ENCODE results near the gene ADGRG6.

DNA sequence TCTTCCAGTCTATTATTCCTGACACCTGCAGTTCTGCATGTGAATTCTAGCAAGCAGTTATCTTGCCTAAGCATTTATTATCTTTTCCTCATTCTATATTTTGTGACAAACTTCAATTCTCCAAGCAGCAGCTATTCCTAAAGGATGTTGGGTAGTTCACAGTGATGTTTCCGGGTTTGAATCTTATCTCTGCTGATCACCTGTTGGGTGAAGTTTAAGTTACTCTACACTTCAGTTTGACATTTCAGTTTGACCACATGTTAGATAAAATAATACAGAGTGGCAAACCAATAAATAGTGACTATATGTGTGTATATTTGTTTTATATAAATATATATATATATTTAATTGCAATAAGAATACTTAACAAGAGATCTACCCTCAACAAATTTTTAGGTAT is 168.6 kb downstream of the ADGRG6 start:
- TF ChIP-seq ZNF274 (IDR thresholded peaks at IDR 0.05; ENCODE audit: low read depth, low read length) (no peak), SUZ12 (IDR thresholded peaks at IDR 0.05; ENCODE audit: extremely low read depth, insufficient read depth, insufficient read length) (no peak)

All from NT2/D1 (cell line).